Activated T-cell treated with anti-CD3 and anti-CD28 coated beads, Interleukin-2, amount 50 U/mL, for 1 hour (primary cell): ENCODE measurements around the gene FBXL16.

Experiments used
- DNase-seq: peaks from one replicate; pipeline ENCODE4 v3.0.0-alpha.2; 2020

Gene FBXL16

GRCh38 chr16:734208-734980 lies 28.8 kb upstream of the FBXL16 start:
- DNase-seq = no peak

- DNase-seq = peak; percentile 59
Observed at GRCh38 chr16:733382-734207, 28.0 kb upstream of the FBXL16 start.

- DNase-seq = no peak
Observed at GRCh38 chr16:732936-733335, 27.3 kb upstream of the FBXL16 start.

- no peak for DNase-seq
Observed at GRCh38 chr16:732332-732731, 26.7 kb upstream of the FBXL16 start.

- no peak for DNase-seq
Observed at GRCh38 chr16:730666-731509, 25.3 kb upstream of the FBXL16 start.

- no peak for DNase-seq
Observed at GRCh38 chr16:729768-730665, 24.4 kb upstream of the FBXL16 start.

- no peak for DNase-seq
Observed at GRCh38 chr16:728890-729744, 23.5 kb upstream of the FBXL16 start.

GRCh38 chr16:728131-728889 lies 22.7 kb upstream of the FBXL16 start:
- DNase-seq = peak; percentile 74

GRCh38 chr16:727291-727977 lies 21.8 kb upstream of the FBXL16 start:
- DNase-seq = peak; percentile 40

GRCh38 chr16:726438-727290 lies 21.1 kb upstream of the FBXL16 start, which contains the start of the genes CCDC78 and HAGHL:
CCDC78 (minus strand) TSS chr16:726443; CDS start chr16:726367, 76 bp downstream.
HAGHL (plus strand) TSS chr16:727106; CDS start chr16:727510, 404 bp downstream.
- peak; percentile 72 for DNase-seq

GRCh38 chr16:726188-726437 lies 20.5 kb upstream of the FBXL16 start:
- no peak for DNase-seq

- DNase-seq = no peak
Observed at GRCh38 chr16:725463-726187, 20.0 kb upstream of the FBXL16 start.

- DNase-seq = no peak
Observed at GRCh38 chr16:725041-725376, 19.4 kb upstream of the FBXL16 start.

- no peak for DNase-seq
Observed at GRCh38 chr16:724188-725040, 18.8 kb upstream of the FBXL16 start.

- no peak for DNase-seq
Observed at GRCh38 chr16:723695-724094, 18.1 kb upstream of the FBXL16 start.

GRCh38 chr16:722835-723633 lies 17.4 kb upstream of the FBXL16 start:
- no peak for DNase-seq
